RPMI8226 (cell line): ENCODE results near the gene DKK3.

Experiments used
- DNase-seq: peaks from one replicate; pipeline ENCODE4 v3.0.0-alpha.2; 2015

DKK3 gene

GRCh38 chr11:12003336-12003735 is 5.1 kb downstream of the DKK3 start:
- no peak for DNase-seq

GRCh38 chr11:12001186-12001585 is 7.2 kb downstream of the DKK3 start:
- DNase-seq = no peak

GRCh38 chr11:11998091-11998781 is 10.2 kb downstream of the DKK3 start:
- no peak for DNase-seq

GRCh38 chr11:11997049-11997322 is 11.4 kb downstream of the DKK3 start:
- DNase-seq = no peak

- no peak for DNase-seq
Measured at GRCh38 chr11:11996321-11997048, 11.9 kb downstream of the DKK3 start.

- DNase-seq = no peak
Measured at GRCh38 chr11:11995601-11996000, 12.8 kb downstream of the DKK3 start.

- DNase-seq = no peak
Measured at GRCh38 chr11:11993839-11994238, 14.6 kb downstream of the DKK3 start.

GRCh38 chr11:11992257-11993212 is 15.9 kb downstream of the DKK3 start:
- no peak for DNase-seq

- no peak for DNase-seq
Measured at GRCh38 chr11:11989774-11990744, 18.4 kb downstream of the DKK3 start.

GRCh38 chr11:11988681-11989261 is 19.7 kb downstream of the DKK3 start:
- DNase-seq = no peak

- no peak for DNase-seq
Measured at GRCh38 chr11:11988099-11988651, 20.3 kb downstream of the DKK3 start.

GRCh38 chr11:11987503-11988022 is 20.9 kb downstream of the DKK3 start:
- no peak for DNase-seq

- no peak for DNase-seq
Measured at GRCh38 chr11:11985954-11986949, 22.2 kb downstream of the DKK3 start.

- no peak for DNase-seq
Measured at GRCh38 chr11:11985016-11985715, 23.3 kb downstream of the DKK3 start.

- DNase-seq = no peak
Measured at GRCh38 chr11:11984563-11984962, 23.9 kb downstream of the DKK3 start.

GRCh38 chr11:11983427-11983826 is 25.0 kb downstream of the DKK3 start:
- no peak for DNase-seq

GRCh38 chr11:11982975-11983374 is 25.5 kb downstream of the DKK3 start:
- DNase-seq = no peak

GRCh38 chr11:11982461-11982860 is 26.0 kb downstream of the DKK3 start:
- DNase-seq = no peak

- DNase-seq = no peak
Measured at GRCh38 chr11:11981840-11982239, 26.6 kb downstream of the DKK3 start.

GRCh38 chr11:11981364-11981763 is 27.1 kb downstream of the DKK3 start:
- DNase-seq = no peak
